Measurements from ENCODE around the gene PLD1.

PLD1 gene

DNA sequence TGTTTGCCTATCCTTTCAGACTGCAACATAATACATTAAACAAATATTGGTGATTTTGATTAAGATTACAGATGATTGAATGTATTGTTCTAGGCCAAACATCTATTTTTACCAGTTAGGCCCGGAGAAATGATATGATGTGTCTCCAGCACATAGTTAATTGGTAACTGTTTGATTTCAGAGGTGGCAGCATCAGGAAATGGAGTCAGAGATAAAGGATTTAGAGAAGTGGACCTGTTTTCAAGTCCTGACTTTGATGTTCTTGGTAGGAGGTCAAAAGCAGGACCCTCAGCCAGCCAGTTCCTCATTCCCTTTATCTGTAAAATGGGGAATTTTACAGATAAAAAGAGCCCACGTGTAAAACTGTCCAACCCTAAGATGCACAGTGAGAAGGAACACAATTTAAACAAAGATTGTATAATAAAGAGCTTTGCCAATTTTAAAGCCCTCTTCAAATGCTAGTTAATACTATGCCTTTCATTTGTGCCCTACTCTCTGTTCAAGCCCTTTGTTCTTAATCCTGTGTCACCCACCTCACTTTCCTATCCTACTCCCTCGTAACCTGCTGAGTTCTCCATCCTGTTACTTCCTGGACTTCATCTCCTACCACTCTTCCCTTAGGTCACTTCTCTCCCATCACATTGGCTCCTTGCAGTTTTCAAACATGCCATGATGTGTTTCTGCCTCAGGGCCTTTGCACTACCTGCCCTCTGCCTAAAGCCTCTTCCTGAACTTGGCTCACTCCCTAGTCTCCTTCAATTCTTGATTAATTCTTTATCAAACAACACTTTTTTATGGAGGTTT lies 35.4 kb upstream of the PLD1 start:
- no peak for DNase-seq (ENCODE audit: extremely low read depth, insufficient read length)
- Histone ChIP-seq H3K36me3 (ENCODE audit: control insufficient read depth, insufficient read depth, low read length) (no peaks in the 10 kb centered on the region), H3K27me3 (replicated peaks; ENCODE audit: control insufficient read depth, insufficient read depth, low read length) (no peaks in the 10 kb centered on the region), H3K4me3 (replicated peaks; ENCODE audit: low read depth, low read length) (no peak overlapping the region)
- TF ChIP-seq, protein P1, sequence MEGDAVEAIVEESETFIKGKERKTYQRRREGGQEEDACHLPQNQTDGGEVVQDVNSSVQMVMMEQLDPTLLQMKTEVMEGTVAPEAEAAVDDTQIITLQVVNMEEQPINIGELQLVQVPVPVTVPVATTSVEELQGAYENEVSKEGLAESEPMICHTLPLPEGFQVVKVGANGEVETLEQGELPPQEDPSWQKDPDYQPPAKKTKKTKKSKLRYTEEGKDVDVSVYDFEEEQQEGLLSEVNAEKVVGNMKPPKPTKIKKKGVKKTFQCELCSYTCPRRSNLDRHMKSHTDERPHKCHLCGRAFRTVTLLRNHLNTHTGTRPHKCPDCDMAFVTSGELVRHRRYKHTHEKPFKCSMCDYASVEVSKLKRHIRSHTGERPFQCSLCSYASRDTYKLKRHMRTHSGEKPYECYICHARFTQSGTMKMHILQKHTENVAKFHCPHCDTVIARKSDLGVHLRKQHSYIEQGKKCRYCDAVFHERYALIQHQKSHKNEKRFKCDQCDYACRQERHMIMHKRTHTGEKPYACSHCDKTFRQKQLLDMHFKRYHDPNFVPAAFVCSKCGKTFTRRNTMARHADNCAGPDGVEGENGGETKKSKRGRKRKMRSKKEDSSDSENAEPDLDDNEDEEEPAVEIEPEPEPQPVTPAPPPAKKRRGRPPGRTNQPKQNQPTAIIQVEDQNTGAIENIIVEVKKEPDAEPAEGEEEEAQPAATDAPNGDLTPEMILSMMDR (IDR thresholded peaks at IDR 0.05; ENCODE audit: insufficient read depth, low read length, poor library complexity, severe bottlenecking): no peak

DNA sequence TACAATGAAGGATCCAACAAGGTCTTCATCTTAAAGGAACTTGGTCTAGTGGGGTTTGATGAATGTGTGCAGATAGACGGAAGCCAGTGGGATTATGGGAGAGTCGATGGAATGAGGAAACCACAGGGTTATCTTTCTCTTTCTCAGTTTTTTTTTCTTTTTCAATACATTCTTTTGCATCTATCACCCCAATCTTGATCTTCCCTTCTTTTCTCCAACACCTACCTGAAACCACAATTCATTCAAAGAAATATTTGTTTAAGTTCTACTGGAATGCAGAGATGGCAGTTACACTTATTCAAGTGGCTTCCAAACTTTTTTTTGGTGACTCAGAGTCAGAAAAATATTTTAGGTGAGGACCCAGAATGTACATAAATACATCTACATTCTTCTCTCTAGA lies 34.6 kb upstream of the PLD1 start:
- TF ChIP-seq, protein P1 (IDR thresholded peaks at IDR 0.05; ENCODE audit: insufficient read depth, low read length, poor library complexity, severe bottlenecking): no peak
- Histone ChIP-seq H3K36me3 (ENCODE audit: control insufficient read depth, insufficient read depth, low read length) (no peaks in the 10 kb centered on the region), H3K4me3 (replicated peaks; ENCODE audit: low read depth, low read length) (no peak overlapping the region), H3K27me3 (replicated peaks; ENCODE audit: control insufficient read depth, insufficient read depth, low read length) (no peaks in the 10 kb centered on the region)
- DNase-seq (ENCODE audit: extremely low read depth, insufficient read length): no peak

DNA sequence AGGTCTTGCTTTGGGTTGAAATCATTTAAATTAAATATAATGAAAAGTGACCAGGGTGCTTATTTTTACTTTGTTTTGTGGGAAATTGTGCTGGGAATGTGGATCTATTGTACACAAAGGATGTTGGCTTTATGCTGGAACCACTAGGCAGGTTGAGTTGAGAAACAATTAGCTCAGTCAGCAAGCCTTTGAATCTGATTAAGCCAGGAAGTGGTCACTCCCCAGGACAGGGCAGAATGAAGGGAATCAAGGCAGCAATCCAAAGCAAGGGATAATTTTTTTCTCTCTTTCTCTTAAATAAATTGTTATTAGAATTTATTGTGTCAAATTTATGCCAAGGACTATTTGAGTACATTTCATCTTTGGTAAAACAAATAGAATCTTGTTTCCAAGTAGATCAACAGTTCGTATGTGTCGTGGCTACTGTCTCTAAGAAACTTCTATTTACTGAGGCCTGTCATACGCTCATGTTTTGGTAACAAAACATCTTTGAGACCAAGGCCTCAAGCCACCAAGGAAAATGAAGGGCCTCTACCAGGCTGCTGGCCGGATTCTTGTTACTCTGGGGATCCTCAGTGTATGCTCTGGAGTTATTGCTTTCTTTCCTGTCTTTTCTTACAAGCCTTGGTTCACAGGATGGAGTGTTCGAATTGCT lies 32.7 kb upstream of the PLD1 start, which contains the start of gene TMEM212:
Gene TMEM212, plus strand, starts transcription at position 486 of the 655 bp plus-strand sequence. Its CDS starts 35 bp downstream, at position 521.
- Histone ChIP-seq H3K36me3 (ENCODE audit: control insufficient read depth, insufficient read depth, low read length) (no peaks in the 10 kb centered on the region), H3K4me3 (replicated peaks; ENCODE audit: low read depth, low read length) (no peak within 1 kb of the TSS), H3K27me3 (replicated peaks; ENCODE audit: control insufficient read depth, insufficient read depth, low read length) (no peaks in the 10 kb centered on the region)
- DNase-seq (ENCODE audit: extremely low read depth, insufficient read length): no peak
- TF ChIP-seq, protein P1 (IDR thresholded peaks at IDR 0.05; ENCODE audit: insufficient read depth, low read length, poor library complexity, severe bottlenecking): no peak

DNA sequence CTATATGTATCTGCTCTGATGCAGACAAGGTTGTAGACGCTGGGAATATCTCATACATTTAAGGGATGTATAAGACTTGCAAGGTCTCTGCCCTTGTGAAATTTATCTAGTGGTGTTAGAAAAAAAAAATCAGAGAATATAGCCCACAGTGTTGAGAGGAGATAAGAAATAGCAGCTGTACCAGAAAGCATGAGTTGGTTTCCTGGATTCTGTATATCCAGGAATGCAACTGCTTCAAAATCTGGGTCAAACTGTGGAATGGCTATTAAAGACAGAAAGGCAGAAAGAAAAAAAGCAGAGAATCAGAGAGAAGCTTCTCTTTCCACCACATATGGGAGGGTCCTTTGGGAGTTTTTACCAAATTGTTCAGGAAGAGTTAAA lies 31.3 kb upstream of the PLD1 start:
- no peaks in the 10 kb centered on the region for H3K27me3 ChIP-seq (replicated peaks; ENCODE audit: control insufficient read depth, insufficient read depth, low read length)
- no peak for DNase-seq (ENCODE audit: extremely low read depth, insufficient read length)
- no peak overlapping the region for H3K4me3 ChIP-seq (replicated peaks; ENCODE audit: low read depth, low read length)
- no peaks in the 10 kb centered on the region for H3K36me3 ChIP-seq (ENCODE audit: control insufficient read depth, insufficient read depth, low read length)
- TF ChIP-seq, protein P1 (IDR thresholded peaks at IDR 0.05; ENCODE audit: insufficient read depth, low read length, poor library complexity, severe bottlenecking): no peak

DNA sequence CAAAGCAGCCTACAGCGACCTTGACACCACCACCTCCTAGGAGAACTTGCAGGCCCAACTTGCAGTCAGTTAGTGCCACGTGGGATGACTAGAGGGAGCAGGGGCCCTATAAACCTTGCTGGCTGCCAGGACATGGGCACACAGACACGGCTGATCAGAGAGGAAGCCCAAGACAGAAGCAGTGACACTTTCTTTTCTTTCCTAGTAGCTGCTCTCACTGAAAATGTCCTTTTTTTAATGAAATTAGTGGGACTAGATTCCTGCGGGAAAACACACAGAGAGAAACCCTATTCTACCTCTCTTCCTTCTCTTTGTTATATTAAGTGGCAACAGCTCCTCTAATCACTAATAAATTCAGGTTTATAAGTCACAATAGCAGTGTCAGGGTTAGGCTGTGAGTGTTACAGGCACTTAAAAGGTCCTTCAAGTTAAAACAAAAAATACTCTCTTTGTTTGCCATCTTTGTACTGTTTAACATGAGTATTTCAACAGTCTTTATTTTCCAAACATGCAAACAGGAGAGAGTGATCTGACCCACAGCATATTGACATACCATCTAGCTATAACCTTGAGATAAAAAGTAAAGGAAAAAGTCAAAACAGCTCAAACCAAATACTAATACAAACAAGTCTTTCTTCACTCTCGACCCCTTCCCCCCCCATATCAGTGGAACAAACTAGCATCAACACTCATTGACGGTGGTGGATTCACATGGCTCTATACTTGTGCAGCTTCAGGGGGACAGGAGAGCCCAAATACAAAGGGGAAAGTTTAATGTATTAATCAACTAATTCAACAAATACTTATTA lies 30.7 kb upstream of the PLD1 start:
- H3K4me3 ChIP-seq (replicated peaks; ENCODE audit: low read depth, low read length): no peak overlapping the region
- DNase-seq (ENCODE audit: extremely low read depth, insufficient read length): no peak
- TF ChIP-seq, protein P1 (IDR thresholded peaks at IDR 0.05; ENCODE audit: insufficient read depth, low read length, poor library complexity, severe bottlenecking): no peak

More for the DNA sequence above, 30.7 kb upstream of the PLD1 start:
- Histone ChIP-seq H3K27me3 (replicated peaks; ENCODE audit: control insufficient read depth, insufficient read depth, low read length) (no peaks in the 10 kb centered on the region), H3K36me3 (ENCODE audit: control insufficient read depth, insufficient read depth, low read length) (no peaks in the 10 kb centered on the region)

Measured in GM06990 (cell line).